Measurements from ENCODE around the gene CCL18. TPM values are rescaled to one million over a fixed set of nuclear protein-coding genes. Genes with fewer than 3 reads are reported as not detected.
"Not testable (repeated sequence)": the region's sequence is repeated elsewhere in the genome, so short reads cannot be mapped to it uniquely, and the experiment has no call there.

Gene CCL18
- polyA plus RNA-seq, 1 experiment: not detected

DNA sequence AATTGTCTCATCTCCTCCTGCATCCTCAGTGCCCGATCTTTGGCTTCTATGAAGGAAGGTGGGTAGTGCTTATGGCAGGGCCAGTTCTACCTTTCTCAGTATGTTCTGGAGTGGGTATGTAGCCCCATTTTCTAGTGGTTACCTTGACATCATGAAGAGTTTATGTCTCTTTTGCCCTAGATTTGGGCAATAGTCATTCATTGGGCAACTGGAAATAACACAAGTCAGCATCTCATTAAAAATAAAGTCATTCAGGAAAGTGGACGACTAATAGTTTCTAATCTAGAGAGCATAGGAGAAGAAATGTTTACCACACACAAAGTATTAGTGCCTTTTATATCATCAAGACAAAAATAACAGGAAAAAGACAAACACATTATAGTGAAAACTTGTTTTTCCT is 19.6 kb downstream of the CCL18 start:
- CTCF ChIA-PET: interaction anchor here (1.2 kb wide), 1 partner anchor 13 kb away, joined by 3 read pairs; no protein-coding TSS in a partner anchor
- H3K36me3 ChIP-seq (ENCODE audit: control insufficient read depth, insufficient read depth, low read length); POLR2A ChIA-PET; DNase-seq (ENCODE audit: low read depth); H3K4me3 ChIP-seq (ENCODE audit: low read depth, low read length); H3K27me3 ChIP-seq (ENCODE audit: control insufficient read depth, insufficient read depth, low read length): not testable (repeated sequence)

DNA sequence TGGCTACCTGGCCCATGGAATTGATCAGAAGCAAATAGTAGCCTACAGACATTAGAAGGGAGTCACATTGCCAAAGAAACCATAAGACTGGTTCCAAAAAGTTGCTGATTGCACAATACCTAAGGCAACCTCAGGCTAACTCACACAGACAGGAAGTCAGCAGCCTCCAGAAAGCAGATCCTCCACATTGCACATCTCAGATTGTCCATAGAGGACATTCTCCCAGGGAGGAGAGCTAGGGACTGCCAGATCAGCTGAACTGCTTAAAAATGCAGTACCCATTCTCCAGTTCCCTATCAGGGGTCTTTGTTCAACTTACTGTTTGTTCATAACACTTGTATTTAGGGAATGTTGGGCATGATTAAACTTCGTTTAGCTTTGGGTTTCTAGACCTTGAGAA is 21.7 kb downstream of the CCL18 start:
- CTCF ChIA-PET: interaction anchor here (0.8 kb wide), 1 partner anchor 18 kb away, joined by 4 read pairs; the partner anchor contains the start of gene CCL4
- H3K4me3 ChIP-seq (ENCODE audit: low read depth, low read length): no peak overlapping the region
- TF ChIP-seq, protein P1, sequence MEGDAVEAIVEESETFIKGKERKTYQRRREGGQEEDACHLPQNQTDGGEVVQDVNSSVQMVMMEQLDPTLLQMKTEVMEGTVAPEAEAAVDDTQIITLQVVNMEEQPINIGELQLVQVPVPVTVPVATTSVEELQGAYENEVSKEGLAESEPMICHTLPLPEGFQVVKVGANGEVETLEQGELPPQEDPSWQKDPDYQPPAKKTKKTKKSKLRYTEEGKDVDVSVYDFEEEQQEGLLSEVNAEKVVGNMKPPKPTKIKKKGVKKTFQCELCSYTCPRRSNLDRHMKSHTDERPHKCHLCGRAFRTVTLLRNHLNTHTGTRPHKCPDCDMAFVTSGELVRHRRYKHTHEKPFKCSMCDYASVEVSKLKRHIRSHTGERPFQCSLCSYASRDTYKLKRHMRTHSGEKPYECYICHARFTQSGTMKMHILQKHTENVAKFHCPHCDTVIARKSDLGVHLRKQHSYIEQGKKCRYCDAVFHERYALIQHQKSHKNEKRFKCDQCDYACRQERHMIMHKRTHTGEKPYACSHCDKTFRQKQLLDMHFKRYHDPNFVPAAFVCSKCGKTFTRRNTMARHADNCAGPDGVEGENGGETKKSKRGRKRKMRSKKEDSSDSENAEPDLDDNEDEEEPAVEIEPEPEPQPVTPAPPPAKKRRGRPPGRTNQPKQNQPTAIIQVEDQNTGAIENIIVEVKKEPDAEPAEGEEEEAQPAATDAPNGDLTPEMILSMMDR (IDR thresholded peaks at IDR 0.05; ENCODE audit: insufficient read depth, low read depth, low read length): no peak
- POLR2A ChIA-PET: no interaction called here
- no peak for DNase-seq (ENCODE audit: low read depth)
- no peaks in the 10 kb centered on the region; the same call in 1 of the 2 replicates for H3K27me3 ChIP-seq (ENCODE audit: control insufficient read depth, insufficient read depth, low read length)
- no peaks in the 10 kb centered on the region for H3K36me3 ChIP-seq (ENCODE audit: control insufficient read depth, insufficient read depth, low read length)

DNA sequence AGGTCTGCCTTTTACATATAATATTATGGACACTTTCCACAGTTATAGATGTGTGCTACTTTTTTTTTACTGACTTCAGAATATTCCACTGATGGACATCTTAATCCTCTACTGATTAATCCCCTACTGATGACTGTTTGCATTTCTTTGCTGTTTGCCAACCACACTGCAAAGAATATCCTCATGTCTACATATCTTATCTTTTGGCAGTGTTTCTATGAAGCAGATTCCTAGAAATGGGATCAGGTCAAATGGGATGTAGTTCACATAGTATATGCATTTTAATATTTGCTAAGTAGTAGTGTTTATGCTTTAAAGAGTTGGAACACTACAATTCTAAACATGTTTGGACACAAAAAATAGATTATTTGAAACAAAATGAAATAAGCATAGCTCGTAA is 22.7 kb downstream of the CCL18 start:
- ChIA-PET POLR2A (no interaction called here), CTCF (interaction anchor here (0.8 to 1.3 kb wide), 3 partner anchors 14 to 39 kb away, joined by 3 to 5 read pairs (median 4); partner anchors contain the start of gene CCL4)
- no peak for DNase-seq (ENCODE audit: low read depth)
- TF ChIP-seq, protein P1 (IDR thresholded peaks at IDR 0.05; ENCODE audit: insufficient read depth, low read depth, low read length): no peak
- Histone ChIP-seq H3K27me3 (ENCODE audit: control insufficient read depth, insufficient read depth, low read length) (no peaks in the 10 kb centered on the region; the same call in 1 of the 2 replicates), H3K4me3 (ENCODE audit: low read depth, low read length) (no peak overlapping the region), H3K36me3 (ENCODE audit: control insufficient read depth, insufficient read depth, low read length) (no peaks in the 10 kb centered on the region)

DNA sequence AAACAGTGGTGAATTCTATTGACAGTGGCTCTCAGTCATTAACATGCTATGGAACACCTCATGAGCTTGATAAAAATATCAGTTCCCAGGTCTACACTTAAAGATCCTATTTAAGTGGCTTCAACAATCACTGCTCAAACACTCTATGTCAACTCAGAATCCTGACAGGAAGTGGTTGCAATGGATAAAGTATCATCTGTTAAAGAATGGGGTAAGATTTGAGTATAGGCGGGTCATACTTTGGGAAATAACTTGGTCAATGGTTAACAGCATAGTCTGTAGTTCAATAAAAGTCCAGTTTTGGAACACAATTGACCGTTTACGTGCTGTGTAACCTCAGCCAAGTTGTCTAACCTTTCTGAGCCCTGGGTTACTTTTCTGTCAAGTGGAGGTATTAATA is 23.4 kb downstream of the CCL18 start:
- DNase-seq (ENCODE audit: low read depth); POLR2A ChIA-PET; H3K4me3 ChIP-seq (ENCODE audit: low read depth, low read length); H3K27me3 ChIP-seq (ENCODE audit: control insufficient read depth, insufficient read depth, low read length); H3K36me3 ChIP-seq (ENCODE audit: control insufficient read depth, insufficient read depth, low read length): not testable (repeated sequence)
- CTCF ChIA-PET: interaction anchor here (1.3 kb wide), 1 partner anchor 14 kb away, joined by 5 read pairs; no protein-coding TSS in a partner anchor

DNA sequence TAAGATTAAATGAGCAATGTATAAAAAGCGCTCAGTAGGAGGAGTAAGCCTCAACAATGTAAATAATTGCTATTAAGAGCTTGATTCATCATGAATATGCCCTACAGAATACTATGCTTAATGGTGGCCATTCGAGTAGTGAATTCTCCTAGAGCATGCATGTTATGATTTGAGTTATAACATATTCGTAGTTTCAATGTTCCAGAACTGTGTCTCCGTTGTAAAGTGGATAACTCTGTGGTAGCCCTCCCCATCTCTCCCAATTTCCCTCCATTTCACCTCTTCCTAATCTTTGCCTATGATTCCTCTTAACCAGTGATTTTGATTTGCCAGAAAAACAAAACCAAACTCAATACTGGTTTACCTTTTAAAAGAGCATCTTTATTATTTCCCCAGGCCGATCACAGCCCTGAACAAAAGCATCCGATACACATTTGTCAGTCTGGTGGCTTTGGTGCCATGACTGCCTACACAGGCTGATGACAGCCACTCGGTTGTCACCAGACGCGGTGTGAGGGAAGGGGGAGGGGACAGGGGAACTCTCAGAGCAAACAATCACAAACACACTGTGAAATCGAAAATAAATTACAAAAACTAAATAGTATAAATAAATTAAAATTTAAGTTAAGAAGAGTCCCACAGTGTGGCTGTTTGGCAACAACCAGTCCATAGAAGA is 24.0 kb downstream of the CCL18 start:
- H3K4me3 ChIP-seq (ENCODE audit: low read depth, low read length); H3K36me3 ChIP-seq (ENCODE audit: control insufficient read depth, insufficient read depth, low read length); POLR2A ChIA-PET; DNase-seq (ENCODE audit: low read depth); H3K27me3 ChIP-seq (ENCODE audit: control insufficient read depth, insufficient read depth, low read length): not testable (repeated sequence)
- CTCF ChIA-PET: interaction anchor here (0.6 kb wide), 1 partner anchor 119 kb away, joined by 3 read pairs; no protein-coding TSS in a partner anchor

DNA sequence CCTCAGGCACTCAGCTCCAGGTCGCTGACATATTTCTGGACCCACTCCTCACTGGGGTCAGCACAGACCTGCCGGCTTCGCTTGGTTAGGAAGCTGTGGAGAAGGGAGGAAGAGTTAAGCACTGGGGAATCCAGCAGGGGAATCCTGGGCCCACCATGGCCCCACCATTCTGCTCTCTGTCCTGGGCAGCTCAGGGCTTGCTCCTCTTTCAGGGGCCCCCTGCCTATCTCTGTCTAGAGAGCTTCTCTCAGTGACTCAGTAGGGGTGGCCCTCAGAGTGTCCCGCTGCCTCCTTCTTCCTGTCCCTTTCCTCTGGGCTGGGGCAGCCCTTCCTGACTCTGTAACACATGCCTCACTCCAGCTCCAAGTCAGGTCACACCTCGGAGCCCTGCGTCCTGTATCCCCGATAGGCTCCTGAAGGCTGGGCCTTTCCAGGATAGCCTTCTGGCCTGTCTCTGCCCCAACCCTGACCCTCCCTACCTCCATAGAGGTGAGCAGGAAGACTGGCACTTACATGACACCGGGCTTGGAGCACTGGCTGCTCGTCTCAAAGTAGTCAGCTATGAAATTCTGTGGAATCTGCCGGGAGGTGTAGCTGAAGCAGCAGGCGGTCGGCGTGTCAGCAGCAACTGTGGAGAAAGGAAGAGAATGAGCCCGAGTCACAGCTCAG is 24.7 kb downstream of the CCL18 start:
- ChIA-PET POLR2A (no interaction called here), CTCF (interaction anchor here (0.6 kb wide), 1 partner anchor 119 kb away, joined by 3 read pairs; no protein-coding TSS in a partner anchor)
- no peak overlapping the region for H3K4me3 ChIP-seq (ENCODE audit: low read depth, low read length)
- H3K36me3 ChIP-seq (ENCODE audit: control insufficient read depth, insufficient read depth, low read length): no peaks in the 10 kb centered on the region
- TF ChIP-seq, protein P1 (IDR thresholded peaks at IDR 0.05; ENCODE audit: insufficient read depth, low read depth, low read length): no peak
- no peak for DNase-seq (ENCODE audit: low read depth)
- H3K27me3 ChIP-seq (ENCODE audit: control insufficient read depth, insufficient read depth, low read length): no peaks in the 10 kb centered on the region; the same call in 1 of the 2 replicates
